ENCODE measurements around the gene LILRB3. TPM values are rescaled to one million over a fixed set of nuclear protein-coding genes. Genes with fewer than 3 reads are reported as not detected.

Gene LILRB3
- total and polyA plus RNA-seq, 2 of the 4 experiments (the other 2 are of a cell fraction) = not detected

GRCh38 chr19:54188215-54188871 is 34.5 kb downstream of the LILRB3 start:
- intact Hi-C loops (cut with micrococcal nuclease) = loop anchor here (2.0 kb wide), 1 partner anchor 20 kb away; no protein-coding TSS in a partner anchor
- POLR2A ChIA-PET (ENCODE audit: unreplicated experiment) = no interaction called here
- H2AFZ ChIP-seq (replicated peaks; ENCODE audit: low read length, poor library complexity) = peak overlapping the region; percentile 74

More at GRCh38 chr19:54188215-54188871, 34.5 kb downstream of the LILRB3 start:
- Histone ChIP-seq H3K9me3 (ENCODE audit: control insufficient read depth, insufficient read depth, low read length) (no peaks in the 10 kb centered on the region), H3K56ac (ENCODE audit: extremely low read depth, insufficient read depth, low read length) (peak overlapping the region; percentile 65), H2BK120ac (ENCODE audit: low read depth, low read length) (peak overlapping the region; percentile 45; the same call in 1 of the 2 replicates), H3K79me1 (ENCODE audit: low read depth in 1 of 2, low read length in 2 of 2) (peaks cover 21 to 57% of the 10 kb centered on the region in 2 experiments), H4K91ac (ENCODE audit: insufficient read depth, low read depth, low read length) (peak overlapping the region; percentile 35; the same call in 1 of the 2 replicates), H3K9ac (ENCODE audit: low read depth, low read length) (peak overlapping the region; percentile 71), H3K9me1 (ENCODE audit: insufficient read depth, low read length) (peaks cover 3% of the 10 kb centered on the region; the same call in 1 of the 2 replicates), H3K4me1 (ENCODE audit: control insufficient read depth, insufficient read depth, low read length) (peaks cover 5% of the 10 kb centered on the region), H2AK5ac (ENCODE audit: low read depth, low read length) (peak overlapping the region; percentile 91), H3K23ac (ENCODE audit: low read depth, low read length) (peak overlapping the region; percentile 92; the same call in 1 of the 2 replicates), H3K4me3 (ENCODE audit: insufficient read depth, low read depth, low read length) (peak overlapping the region; percentile 68), H2BK5ac (ENCODE audit: low read depth, low read length, poor library complexity, severe bottlenecking) (peak overlapping the region; percentile 88), H2BK20ac (ENCODE audit: low read depth, low read length) (no peak overlapping the region), H2BK15ac (ENCODE audit: low read depth, low read length) (no peak overlapping the region; the same call in 2 of the 3 replicates), H3K18ac (ENCODE audit: low read depth, low read length) (peak overlapping the region; percentile 15; the same call in 1 of the 2 replicates), H4K20me1 (ENCODE audit: insufficient read depth, low read length) (peaks cover 16% of the 10 kb centered on the region), H3K27ac (ENCODE audit: insufficient read depth, low read length) (peak overlapping the region; percentile 88), H3K4ac (ENCODE audit: low read depth, low read length) (peak overlapping the region; percentile 82), H3K4me2 (ENCODE audit: low read depth, low read length) (peak overlapping the region; percentile 89), H3K36me3 (ENCODE audit: control insufficient read depth, insufficient read depth, low read length) (peaks cover 23% of the 10 kb centered on the region), H4K8ac (ENCODE audit: low read depth in 2 of 2, low read length in 2 of 2) (peak overlapping the region in 1 of 2 experiments; percentile 41; a peak in 1 of 4 replicates), H4K5ac (ENCODE audit: low read depth, low read length) (peak overlapping the region; percentile 19; the same call in 1 of the 2 replicates), H2AK9ac (replicated peaks; ENCODE audit: low read depth, low read length, poor library complexity) (peak overlapping the region; percentile 99), H3K27me3 (ENCODE audit: control insufficient read depth, insufficient read depth, low read length) (no peaks in the 10 kb centered on the region), H3K14ac (replicated peaks; ENCODE audit: low read depth, low read length) (peak overlapping the region; percentile 94)
- no CpG with 5 or more reads among the region's 12 CpGs for WGBS, 2 experiments (ENCODE audit: extremely low coverage in 2 of 2, insufficient read length in 1 of 2)
- TF ChIP-seq RAD21 (IDR thresholded peaks at IDR 0.05; ENCODE audit: low read length) (0 out of 2 replicates have a peak, but pooled peaks have one; percentile 16), MAZ (IDR thresholded peaks at IDR 0.05; ENCODE audit: borderline replicate concordance, low read depth, low read length) (peak; percentile 11; the same call in 1 of the 2 replicates), CEBPB (IDR thresholded peaks at IDR 0.05; ENCODE audit: low read depth, low read length) (no peak)
- no peak for ATAC-seq (ENCODE audit: low read depth)
- peak; percentile 61 for DNase-seq
- dilution Hi-C loops (cut with HindIII; ENCODE audit: low sequenced_read_pairs, unreplicated experiment) (no loop called here), in situ Hi-C loops (cut with MboI; ENCODE audit: low sequenced_read_pairs) (no loop called here)
- CTCF ChIA-PET = interaction anchor here (1.1 kb wide), 1 partner anchor 202 kb away, joined by 3 read pairs; no protein-coding TSS in a partner anchor
- BruUV-seq (replicated peaks) = no TSS peak
